HL-60 (cell line): ENCODE measurements around the gene NFATC1.

Experiments
- POLR2AphosphoS5 ChIP-seq: IDR thresholded peaks from 2 replicates; pipeline ENCODE4 v1.6.1; 2012; ENCODE audit warnings: low read depth
- REST ChIP-seq: IDR thresholded peaks from 2 replicates; pipeline ENCODE4 v1.6.1; 2012; ENCODE audit warnings: low read depth; ENCODE audit not compliant: insufficient replicate concordance
- TF ChIP-seq, protein P1 (sequence below): IDR thresholded peaks from one replicate; pipeline ENCODE4 v1.5.1; 2011; ENCODE audit warnings: low read length, control low read depth, inconsistent platforms; ENCODE audit not compliant: insufficient read depth

- TF ChIP-seq, protein P1, sequence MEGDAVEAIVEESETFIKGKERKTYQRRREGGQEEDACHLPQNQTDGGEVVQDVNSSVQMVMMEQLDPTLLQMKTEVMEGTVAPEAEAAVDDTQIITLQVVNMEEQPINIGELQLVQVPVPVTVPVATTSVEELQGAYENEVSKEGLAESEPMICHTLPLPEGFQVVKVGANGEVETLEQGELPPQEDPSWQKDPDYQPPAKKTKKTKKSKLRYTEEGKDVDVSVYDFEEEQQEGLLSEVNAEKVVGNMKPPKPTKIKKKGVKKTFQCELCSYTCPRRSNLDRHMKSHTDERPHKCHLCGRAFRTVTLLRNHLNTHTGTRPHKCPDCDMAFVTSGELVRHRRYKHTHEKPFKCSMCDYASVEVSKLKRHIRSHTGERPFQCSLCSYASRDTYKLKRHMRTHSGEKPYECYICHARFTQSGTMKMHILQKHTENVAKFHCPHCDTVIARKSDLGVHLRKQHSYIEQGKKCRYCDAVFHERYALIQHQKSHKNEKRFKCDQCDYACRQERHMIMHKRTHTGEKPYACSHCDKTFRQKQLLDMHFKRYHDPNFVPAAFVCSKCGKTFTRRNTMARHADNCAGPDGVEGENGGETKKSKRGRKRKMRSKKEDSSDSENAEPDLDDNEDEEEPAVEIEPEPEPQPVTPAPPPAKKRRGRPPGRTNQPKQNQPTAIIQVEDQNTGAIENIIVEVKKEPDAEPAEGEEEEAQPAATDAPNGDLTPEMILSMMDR, result no peak
- TF ChIP-seq POLR2AphosphoS5 (no peak), REST (no peak)
These were observed 29.3 kb upstream of the NFATC1 start for GRCh38 chr18:79366177-79367094.
